Esophagus squamous epithelium (tissue), 5 donors: ENCODE measurements around the gene RFC1. TPM values are rescaled to one million over a fixed set of nuclear protein-coding genes. Genes with fewer than 3 reads are reported as not detected.
"Not testable (repeated sequence)": the region's sequence is repeated elsewhere in the genome, so short reads cannot be mapped to it uniquely, and the experiment has no call there.

Source experiments
- DNase-seq: peaks from one replicate; lab custom pipeline; 2025; lab: John Stamatoyannopoulos, UW
- H3K27ac ChIP-seq, 4 donors: fragments of 200-600 bp; sonication (generic); one replicate each; pipeline ENCODE4 v1.5.1; 2016 to 2019; ENCODE audit warnings: mild to moderate bottlenecking in 1 of 4
- H3K27me3 ChIP-seq, 4 donors: fragments of 200-600 bp; sonication (generic); 1 replicate in 3 of 4; 2 replicates in 1 of 4; pipeline versions ENCODE4 v1.5.1 to v1.6.0; 2017 to 2021; ENCODE audit warnings: antibody characterized with exemption in 1 of 4
- H3K36me3 ChIP-seq, 3 donors: fragments of 200-600 bp; sonication (generic); one replicate each; pipeline ENCODE4 v1.5.1; 2016 to 2019
- H3K4me1 ChIP-seq, 3 donors: fragments of 200-600 bp; sonication (generic); one replicate each; pipeline ENCODE4 v1.5.1; 2017 to 2019
- H3K4me3 ChIP-seq, 4 donors: fragments of 200-600 bp; sonication (generic); 1 replicate in 3 of 4; 2 replicates in 1 of 4; pipeline ENCODE4 v1.5.1; 2016 to 2019; ENCODE audit warnings: mild to moderate bottlenecking in 2 of 4, moderate library complexity in 1 of 4
- H3K9me3 ChIP-seq, 3 donors: fragments of 200-600 bp; sonication (generic); one replicate each; pipeline ENCODE4 v1.5.1; 2016 to 2019
- POLR2A ChIP-seq, 4 donors: fragments of 450-650 bp; IDR thresholded peaks; one replicate each; pipeline ENCODE4 v1.6.1; 2017; ENCODE audit warnings: antibody characterized with exemption in 4 of 4, mild to moderate bottlenecking in 4 of 4, moderate library complexity in 3 of 4
- WGBS, 2 donors: methylation state at CpG; one replicate each; pipeline ENCODE4 v1.1.5; 2018; 5-methylcytosine and 5-hydroxymethylcytosine counted together
- intact Hi-C: fragments of 100-400 bp; cut with DNase I; formaldehyde crosslinking; loops from one replicate; pipeline ENCODE4 v1.15.0; 2022
- total RNA-seq, 4 donors: library from RNA; depleted of rRNA; stranded (reverse); fragments of >200 nt; gene quantifications; one replicate each; pipeline ENCODE4 v1.1.0, GENCODE V29; 2016
- TF ChIP-seq, protein P1 (sequence below), 6 experiments: fragments of 450-650 bp in 4 of 6; fragments of 200-600 bp in 2 of 6; sonication (generic) in 2 of 6; IDR thresholded peaks; one replicate each; pipeline ENCODE4 v1.5.1; 2016 to 2019; ENCODE audit warnings: antibody characterized with exemption in 6 of 6, mild to moderate bottlenecking in 4 of 6, moderate library complexity in 4 of 6
- donor health status: DM: yes; HTN: yes; CAD: no.

RFC1 gene
- total RNA-seq, 4 donors from 2014 or later: 19.8 to 34.2 (median 25.4) TPM

DNA sequence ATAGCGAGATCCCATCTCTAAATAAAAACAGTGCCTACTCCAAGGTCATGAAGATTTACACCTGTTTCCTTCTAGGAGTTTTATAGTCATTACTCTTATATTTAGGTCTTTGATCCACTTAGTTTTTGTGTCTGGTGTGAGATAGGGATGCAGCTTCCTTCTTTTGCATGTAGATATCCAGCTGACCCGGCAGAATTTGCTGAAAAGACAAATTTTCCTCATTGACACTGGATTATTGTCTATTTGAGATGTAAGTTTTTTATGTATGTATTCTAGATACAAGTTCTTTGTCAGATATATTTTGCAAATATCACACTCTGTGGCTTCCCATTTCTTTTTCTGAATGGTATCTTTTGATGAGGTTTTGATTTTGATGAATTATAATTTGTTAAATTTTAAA, 85.4 kb downstream of the RFC1 start:
- no peak overlapping the region for H3K27ac ChIP-seq
- DNase-seq: no peak
- WGBS, 2 donors: 87 to 98% methylated on average over 2 of the region's 2 CpGs
- intact Hi-C loops: no loop called here
- TF ChIP-seq, protein P1, sequence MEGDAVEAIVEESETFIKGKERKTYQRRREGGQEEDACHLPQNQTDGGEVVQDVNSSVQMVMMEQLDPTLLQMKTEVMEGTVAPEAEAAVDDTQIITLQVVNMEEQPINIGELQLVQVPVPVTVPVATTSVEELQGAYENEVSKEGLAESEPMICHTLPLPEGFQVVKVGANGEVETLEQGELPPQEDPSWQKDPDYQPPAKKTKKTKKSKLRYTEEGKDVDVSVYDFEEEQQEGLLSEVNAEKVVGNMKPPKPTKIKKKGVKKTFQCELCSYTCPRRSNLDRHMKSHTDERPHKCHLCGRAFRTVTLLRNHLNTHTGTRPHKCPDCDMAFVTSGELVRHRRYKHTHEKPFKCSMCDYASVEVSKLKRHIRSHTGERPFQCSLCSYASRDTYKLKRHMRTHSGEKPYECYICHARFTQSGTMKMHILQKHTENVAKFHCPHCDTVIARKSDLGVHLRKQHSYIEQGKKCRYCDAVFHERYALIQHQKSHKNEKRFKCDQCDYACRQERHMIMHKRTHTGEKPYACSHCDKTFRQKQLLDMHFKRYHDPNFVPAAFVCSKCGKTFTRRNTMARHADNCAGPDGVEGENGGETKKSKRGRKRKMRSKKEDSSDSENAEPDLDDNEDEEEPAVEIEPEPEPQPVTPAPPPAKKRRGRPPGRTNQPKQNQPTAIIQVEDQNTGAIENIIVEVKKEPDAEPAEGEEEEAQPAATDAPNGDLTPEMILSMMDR (IDR thresholded peaks at IDR 0.05): no peak
- TF ChIP-seq POLR2A (IDR thresholded peaks at IDR 0.05): no peak
- H3K36me3 ChIP-seq: peaks cover 0 to 62% (median 0%) of the 10 kb centered on the region in 3 donors
- no peaks in the 10 kb centered on the region for H3K27me3 ChIP-seq
- H3K4me1 ChIP-seq: no peaks in the 10 kb centered on the region
- H3K4me3 ChIP-seq: no peak overlapping the region
- no peaks in the 10 kb centered on the region for H3K9me3 ChIP-seq

GRCh38 chr4:39279416-39279815, 86.7 kb downstream of the RFC1 start:
- H3K27ac ChIP-seq: no peak overlapping the region
- H3K4me1 ChIP-seq: no peaks in the 10 kb centered on the region
- no peak for DNase-seq
- WGBS, 2 donors: 81 to 84% methylated on average over 5 of the region's 5 CpGs
- no peaks in the 10 kb centered on the region for H3K9me3 ChIP-seq
- H3K36me3 ChIP-seq: peaks cover 0 to 66% (median 0%) of the 10 kb centered on the region in 3 donors
- intact Hi-C loops: no loop called here
- H3K27me3 ChIP-seq: no peaks in the 10 kb centered on the region
- no peak overlapping the region for H3K4me3 ChIP-seq
- TF ChIP-seq POLR2A (IDR thresholded peaks at IDR 0.05): no peak

DNA sequence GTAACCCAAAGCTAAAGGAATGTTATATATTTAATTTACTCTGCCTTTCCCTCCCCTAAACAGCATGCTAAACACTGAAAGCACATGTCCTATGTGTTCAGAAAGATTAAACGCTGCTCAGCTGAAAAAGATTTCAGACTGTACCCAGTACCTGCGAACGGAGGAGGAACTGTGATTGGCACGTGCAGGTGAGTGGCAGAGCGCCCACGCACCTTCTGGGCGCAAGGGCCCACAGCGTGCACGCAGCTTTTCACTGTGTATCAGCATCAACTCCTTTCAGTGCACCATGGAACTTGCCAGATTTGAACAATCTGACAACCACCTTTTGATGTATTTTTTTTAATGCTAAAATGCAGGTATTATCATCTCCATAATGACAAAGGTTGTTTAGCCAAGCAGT, 87.7 kb downstream of the RFC1 start:
- TF ChIP-seq, protein P1 (IDR thresholded peaks at IDR 0.05): no peak
- no peak for TF ChIP-seq POLR2A (IDR thresholded peaks at IDR 0.05)
- Histone ChIP-seq H3K4me3 (no peak overlapping the region), H3K36me3 (peaks cover 0 to 75% (median 2%) of the 10 kb centered on the region in 3 donors), H3K27ac (no peak overlapping the region), H3K27me3 (no peaks in the 10 kb centered on the region), H3K4me1 (no peaks in the 10 kb centered on the region), H3K9me3 (no peaks in the 10 kb centered on the region)
- 86 to 90% methylated on average over 7 to 9 of the region's 9 CpGs for WGBS, 2 donors
- intact Hi-C loops: no loop called here
- DNase-seq: no peak

DNA sequence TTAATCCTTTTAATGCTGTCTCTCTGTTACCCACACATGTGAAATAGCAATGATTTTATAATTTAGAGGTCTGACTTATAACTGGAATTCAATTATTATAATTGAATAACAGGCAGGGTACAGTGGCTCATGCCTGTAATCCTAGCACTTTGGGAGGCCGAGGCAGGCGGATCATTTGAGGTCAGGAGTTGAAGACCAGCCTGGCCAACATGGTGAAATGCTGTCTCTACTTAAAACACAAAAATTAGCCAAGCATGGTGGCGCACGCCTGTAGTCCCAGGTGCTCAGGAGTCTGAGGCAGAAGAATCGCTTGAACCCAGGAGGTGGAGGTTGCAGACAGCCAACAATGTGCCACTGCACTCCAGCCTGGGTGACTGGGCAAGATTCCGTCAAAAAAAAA, 88.5 kb downstream of the RFC1 start:
- H3K4me3 ChIP-seq, intact Hi-C loops, H3K27me3 ChIP-seq, DNase-seq, H3K4me1 ChIP-seq, H3K9me3 ChIP-seq, H3K27ac ChIP-seq: not testable (repeated sequence)
- 80 to 87% methylated on average over 6 of the region's 6 CpGs for WGBS, 2 donors
- peaks cover 0 to 84% (median 9%) of the 10 kb centered on the region in 3 donors for H3K36me3 ChIP-seq

- Histone ChIP-seq H3K27me3 (no peaks in the 10 kb centered on the region), H3K27ac (no peak overlapping the region), H3K36me3 (peaks cover 0 to 95% (median 9%) of the 10 kb centered on the region in 3 donors), H3K9me3 (no peaks in the 10 kb centered on the region), H3K4me1 (no peaks in the 10 kb centered on the region), H3K4me3 (no peak overlapping the region)
- 92 to 100% methylated on average over 4 of the region's 4 CpGs for WGBS, 2 donors
- TF ChIP-seq, protein P1 (IDR thresholded peaks at IDR 0.05): no peak
- TF ChIP-seq POLR2A (IDR thresholded peaks at IDR 0.05): no peak
- no peak for DNase-seq
- intact Hi-C loops: no loop called here
These were observed 91.7 kb downstream of the RFC1 start for GRCh38 chr4:39274503-39274902.

- Histone ChIP-seq H3K4me3 (no peak overlapping the region), H3K36me3 (peaks cover 0 to 71% (median 0%) of the 10 kb centered on the region in 3 donors), H3K4me1 (no peaks in the 10 kb centered on the region), H3K27me3 (no peaks in the 10 kb centered on the region), H3K9me3 (no peaks in the 10 kb centered on the region), H3K27ac (no peak overlapping the region)
- intact Hi-C loops: no loop called here
- 86 to 96% methylated on average over 2 of the region's 2 CpGs for WGBS, 2 donors
- no peak for DNase-seq
- no peak for TF ChIP-seq POLR2A (IDR thresholded peaks at IDR 0.05)
- TF ChIP-seq, protein P1 (IDR thresholded peaks at IDR 0.05): no peak
These were observed 102.3 kb downstream of the RFC1 start for GRCh38 chr4:39263895-39264294.
